ENCODE measurements around the gene KRT81. TPM values are rescaled to one million over a fixed set of nuclear protein-coding genes. Genes with fewer than 3 reads are reported as not detected.

Gene KRT81
- under 0.01 TPM in 1 of 2 replicates, not detected in the other for total RNA-seq

DNA sequence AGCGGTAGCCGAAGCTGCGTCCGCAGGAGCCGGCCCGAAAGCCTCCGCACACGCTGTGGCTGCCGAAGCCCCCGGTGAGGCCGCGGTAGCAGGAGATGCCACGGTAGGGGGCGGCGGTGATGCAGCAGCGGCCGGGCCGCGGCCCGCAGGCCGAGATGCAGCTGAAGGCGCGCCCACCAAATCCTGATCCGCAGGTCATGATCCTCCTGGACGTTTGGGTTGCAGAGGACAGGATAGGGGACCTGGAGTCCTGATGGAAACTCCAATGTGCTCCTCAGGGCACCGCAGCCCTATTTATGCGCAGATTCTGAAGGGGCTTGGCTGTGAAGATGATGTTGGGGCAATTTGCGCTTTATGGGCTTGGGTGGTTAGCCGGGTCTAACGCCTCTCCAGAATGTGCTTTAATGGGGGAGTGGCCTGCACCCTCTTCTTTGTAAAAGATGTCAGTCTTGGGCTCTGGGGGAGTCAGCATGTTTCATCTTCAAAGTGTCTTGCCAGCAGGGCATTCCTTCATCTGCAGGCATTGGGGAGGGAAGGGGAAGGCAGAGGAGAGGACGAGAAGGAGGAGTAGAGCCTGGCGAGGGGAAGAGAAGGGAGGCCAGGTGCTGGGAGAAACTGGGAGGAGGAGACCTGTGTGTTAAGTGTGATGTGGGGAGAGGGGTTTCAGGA lies at the start of gene KRT81:
Gene KRT81, minus strand, starts transcription at position 268 of the 669 bp plus-strand sequence. Its CDS starts 69 bp downstream, at position 199.

DNA sequence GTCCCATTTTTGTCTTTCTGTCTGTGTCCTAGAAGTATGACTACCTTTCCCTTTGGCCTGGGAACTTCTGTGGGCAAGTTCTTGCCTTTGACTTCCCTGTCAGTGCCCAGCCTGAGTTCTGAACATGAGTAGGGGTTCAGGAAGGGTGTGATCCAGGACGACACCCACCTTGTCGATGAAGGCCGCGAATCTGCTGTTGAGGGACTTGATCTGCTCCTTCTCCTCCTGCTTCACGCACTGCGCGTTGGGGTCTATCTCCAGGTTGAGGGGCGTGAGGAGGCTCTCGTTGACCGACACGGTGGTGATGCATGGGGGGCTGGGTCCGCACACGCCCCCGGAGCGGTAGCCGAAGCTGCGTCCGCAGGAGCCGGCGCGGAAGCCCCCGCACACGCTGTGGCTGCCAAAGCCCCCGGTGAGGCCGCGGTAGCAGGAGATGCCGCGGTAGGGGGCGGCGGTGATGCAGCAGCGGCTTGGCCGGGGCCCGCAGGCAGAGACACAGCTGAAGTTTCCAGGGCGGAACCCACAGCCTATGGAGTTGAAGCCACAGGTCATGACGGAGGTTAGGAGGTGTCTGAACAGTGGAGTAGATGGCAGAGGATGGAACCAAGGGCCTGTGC lies 29.6 kb upstream of the KRT81 start, which contains the start of gene KRT83:
Gene KRT83, minus strand, starts transcription at position 615 of the 617 bp plus-strand sequence. Its CDS starts 63 bp downstream, at position 552.

DNA sequence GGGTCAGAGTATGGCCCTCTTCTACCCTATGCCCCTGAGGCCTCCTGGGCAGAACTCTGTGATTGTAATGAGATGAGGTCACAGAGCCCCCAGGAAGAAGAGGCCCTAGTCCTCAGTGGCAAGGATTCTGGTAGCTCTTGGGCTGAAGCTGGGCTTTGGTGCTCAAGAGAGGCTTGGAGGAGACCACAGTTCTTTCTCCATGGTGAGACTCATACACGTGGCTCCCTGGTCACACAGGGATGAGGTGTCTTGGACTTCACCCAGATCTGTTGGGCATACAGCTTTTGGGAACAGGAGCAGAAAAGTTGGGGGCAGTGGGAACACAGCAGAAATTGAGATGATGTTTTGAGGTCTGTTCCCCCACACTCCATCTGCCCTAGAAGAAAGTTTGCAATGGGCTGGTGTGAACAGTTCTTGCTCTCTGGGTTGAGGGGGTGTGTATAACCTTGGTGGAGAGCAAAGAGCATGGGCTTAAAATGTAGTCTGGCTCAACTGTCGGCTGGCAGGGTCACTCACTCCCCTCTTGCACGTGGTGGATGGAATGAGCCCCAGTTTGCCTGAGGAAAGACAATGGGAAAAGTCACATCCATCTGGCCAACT lies 16.7 kb downstream of the KRT81 start, which contains the start of gene KRT86:
Gene KRT86, plus strand, starts transcription at position 125 of the 600 bp plus-strand sequence. CDS start 27,272 bp downstream, outside the sequence.

Other genes starting within 250 kb of the KRT81 start
- 1.6 TPM in 2 replicates for gene NR4A1, start 240.1 kb downstream of the KRT81 start, total RNA-seq
- 73.6 and 95.7 TPM in 2 replicates for gene ATG101, start 221.6 kb downstream of the KRT81 start, total RNA-seq
- 2.0 and 7.5 TPM in 2 replicates for gene SMIM41, start 211.8 kb downstream of the KRT81 start, total RNA-seq
- under 0.01 TPM in 2 replicates for gene KRT80, start 99.5 kb downstream of the KRT81 start, total RNA-seq
- 2.7 and 4.7 TPM in 2 replicates for gene KRT7, start 58.3 kb downstream of the KRT81 start, total RNA-seq
- gene KRT86, start 16.9 kb downstream of the KRT81 start, total RNA-seq, result not detected in 2 replicates
- not detected in 2 replicates for gene KRT83, start 29.9 kb upstream of the KRT81 start, total RNA-seq
- gene KRT85, start 75.9 kb upstream of the KRT81 start, total RNA-seq, result not detected in 2 replicates
- gene KRT84, start 94.1 kb upstream of the KRT81 start, total RNA-seq, result not detected in 2 replicates
- not detected in 2 replicates for gene KRT82, start 114.8 kb upstream of the KRT81 start, total RNA-seq
- not detected in 2 replicates for gene KRT75, start 142.8 kb upstream of the KRT81 start, total RNA-seq
- gene KRT6B, start 160.6 kb upstream of the KRT81 start, total RNA-seq, result 0.47 and 2.0 TPM in 2 replicates
- gene KRT6C, start 182.3 kb upstream of the KRT81 start, total RNA-seq, result under 0.01 TPM in 1 of 2 replicates, not detected in the other
- gene KRT6A, start 201.7 kb upstream of the KRT81 start, total RNA-seq, result 2.5 and 18.4 TPM in 2 replicates
- 2.7 and 14.9 TPM in 2 replicates for gene KRT5, start 228.9 kb upstream of the KRT81 start, total RNA-seq